CD14-positive monocyte (primary cell): ENCODE measurements around the gene MAPK13. TPM values are rescaled to one million over a fixed set of nuclear protein-coding genes. Genes with fewer than 3 reads are reported as not detected.
"Not testable (repeated sequence)": the region's sequence is repeated elsewhere in the genome, so short reads cannot be mapped to it uniquely, and the experiment has no call there.

Source experiments
- DNase-seq, 3 donors: peaks; one replicate each; pipeline ENCODE4 v3.0.0-alpha.2; 2011 to 2022
- H2AFZ ChIP-seq: 2 replicates; pipeline ENCODE4 v1.6.0; 2012; ENCODE audit warnings: mild to moderate bottlenecking, low read depth, low read length, inconsistent platforms; ENCODE audit not compliant: insufficient read depth, poor library complexity, severe bottlenecking
- H3K27ac ChIP-seq, 2 donors: 1 replicate in 1 of 2; 2 replicates in 1 of 2; pipeline ENCODE4 v1.5.1; 2012 to 2013; ENCODE audit warnings: low read length in 2 of 2, control low read depth in 1 of 2, inconsistent platforms in 1 of 2, low read depth in 1 of 2, mild to moderate bottlenecking in 1 of 2
- H3K27me3 ChIP-seq, 2 donors: one replicate each; pipeline versions ENCODE4 v1.6.0 to v1.6.1; 2011 to 2013; ENCODE audit warnings: low read length in 2 of 2; ENCODE audit not compliant: control insufficient read depth in 2 of 2, insufficient read depth in 2 of 2
- H3K36me3 ChIP-seq, 2 donors: replicated peaks in 1 of 2; 1 replicate in 1 of 2; 2 replicates in 1 of 2; pipeline versions ENCODE4 v1.5.1 to v1.6.1; 2012 to 2013; ENCODE audit warnings: low read length in 2 of 2, control low read depth in 1 of 2, inconsistent platforms in 1 of 2, mild to moderate bottlenecking in 1 of 2; ENCODE audit not compliant: insufficient read depth in 2 of 2, control insufficient read depth in 1 of 2
- H3K4me1 ChIP-seq, 2 donors: 1 replicate in 1 of 2; 2 replicates in 1 of 2; pipeline versions ENCODE4 v1.5.1 to v1.6.1; 2012 to 2013; ENCODE audit warnings: low read length in 2 of 2, control low read depth in 1 of 2, inconsistent platforms in 1 of 2, mild to moderate bottlenecking in 1 of 2, moderate library complexity in 1 of 2; ENCODE audit not compliant: insufficient read depth in 2 of 2, control insufficient read depth in 1 of 2
- H3K4me2 ChIP-seq: replicated peaks from 2 replicates; pipeline ENCODE3; 2012; ENCODE audit warnings: low read length, moderate library complexity, mild to moderate bottlenecking; ENCODE audit not compliant: poor library complexity, severe bottlenecking; ENCODE audit errors: extremely low read depth
- H3K4me3 ChIP-seq, 3 experiments: fragments of 200-600 bp in 1 of 3; sonication (generic) in 1 of 3; replicated peaks in 1 of 3; 1 replicate in 2 of 3; 2 replicates in 1 of 3; pipeline ENCODE4 v1.5.1; 2011 to 2013; ENCODE audit warnings: low read length in 3 of 3, mild to moderate bottlenecking in 3 of 3, control low read depth in 2 of 3, low read depth in 2 of 3, inconsistent platforms in 1 of 3, moderate library complexity in 1 of 3
- H3K79me2 ChIP-seq: 2 replicates; pipeline ENCODE4 v1.6.0; 2012; ENCODE audit warnings: mild to moderate bottlenecking, control low read depth, inconsistent platforms, low read length, moderate library complexity; ENCODE audit not compliant: insufficient read depth
- H3K9ac ChIP-seq: 2 replicates; pipeline ENCODE4 v1.6.0; 2017; ENCODE audit warnings: low read length, mild to moderate bottlenecking; ENCODE audit not compliant: insufficient read depth, poor library complexity, severe bottlenecking
- H3K9me3 ChIP-seq, 2 donors: replicated peaks in 1 of 2; 1 replicate in 1 of 2; 2 replicates in 1 of 2; pipeline versions ENCODE4 v1.5.1 to v1.6.1; 2012 to 2013; ENCODE audit warnings: low read length in 2 of 2, control low read depth in 1 of 2; ENCODE audit not compliant: control insufficient read depth in 1 of 2, insufficient read depth in 1 of 2
- H4K20me1 ChIP-seq: 2 replicates; pipeline ENCODE4 v1.6.0; 2012; ENCODE audit warnings: mild to moderate bottlenecking, low read length, control low read depth, moderate library complexity; ENCODE audit not compliant: insufficient read depth
- H3K27ac Mint-ChIP-seq, 7 donors: one replicate each; pipeline ENCODE4 v1.8.0; 2020; ENCODE audit warnings: mild to moderate bottlenecking in 7 of 7, mixed read lengths in 7 of 7, moderate library complexity in 6 of 7, inconsistent platforms in 2 of 7
- H3K27me3 Mint-ChIP-seq, 3 donors: one replicate each; pipeline ENCODE4 v1.8.0; 2021 to 2022; ENCODE audit warnings: low read depth in 3 of 3, mild to moderate bottlenecking in 3 of 3, mixed read lengths in 3 of 3, moderate library complexity in 3 of 3, inconsistent platforms in 1 of 3
- H3K36me3 Mint-ChIP-seq, 2 donors: one replicate each; pipeline ENCODE4 v1.8.0; 2020; ENCODE audit warnings: mixed read lengths in 2 of 2, inconsistent platforms in 1 of 2, mild to moderate bottlenecking in 1 of 2
- H3K4me1 Mint-ChIP-seq: one replicate; pipeline ENCODE4 v1.8.0; 2020; ENCODE audit warnings: mild to moderate bottlenecking, mixed read lengths
- H3K4me3 Mint-ChIP-seq, 2 donors: one replicate each; pipeline ENCODE4 v1.8.0; 2020; ENCODE audit warnings: mild to moderate bottlenecking in 2 of 2, mixed read lengths in 2 of 2, moderate library complexity in 1 of 2
- H3K9me3 Mint-ChIP-seq, 7 donors: one replicate each; pipeline ENCODE4 v1.8.0; 2020 to 2022; ENCODE audit warnings: mixed read lengths in 7 of 7, mild to moderate bottlenecking in 6 of 7, moderate library complexity in 6 of 7, inconsistent platforms in 2 of 7
- CTCF ChIP-seq: fragments of 200-600 bp; IDR thresholded peaks from one replicate; pipeline ENCODE4 v1.8.0; 2022; ENCODE audit warnings: antibody characterized with exemption, mild to moderate bottlenecking
- WGBS: methylation state at CpG from one replicate; pipeline ENCODE4 v1.1.5; 2013; ENCODE audit warnings: missing lambda C conversion rate; ENCODE audit not compliant: insufficient coverage; 5-methylcytosine and 5-hydroxymethylcytosine counted together
- intact Hi-C, 2 donors: fragments of 100-400 bp; cut with micrococcal nuclease; formaldehyde crosslinking; loops; one replicate each; pipeline versions ENCODE4 v1.15.0 to v1.15.1; 2023
- polyA plus RNA-seq, 3 donors: library from polyadenylated mRNA; depleted of rRNA in 1 of 3; unstranded in 2 of 3; stranded (reverse) in 1 of 3; fragments of 300-500 nt in 2 of 3; fragments of >200 nt in 1 of 3; fragmentation: Illumina TruSeq in 2 of 3; gene quantifications; 1 replicate in 2 of 3; 2 replicates in 1 of 3; pipeline ENCODE4 v1.2.3, GENCODE V29; 2012 to 2021

The MAPK13 gene
- polyA plus RNA-seq, 3 donors: 0.88 to 9.8 (median 2.4) TPM

- H3K27ac Mint-ChIP-seq: peak overlapping the region in 5 of 7 donors; percentile 21 to 96 (median 54)
- Histone ChIP-seq H2AFZ (no peak overlapping the region), H3K4me1 (peaks cover 52 to 64% of the 10 kb centered on the region in 2 donors), H3K9me3 (peaks cover 0 to 4% of the 10 kb centered on the region in 2 donors), H3K27ac (no peak overlapping the region), H3K36me3 (no peaks in the 10 kb centered on the region), H3K4me2 (no peak overlapping the region), H3K4me3 (no peak overlapping the region), H3K9ac (no peak overlapping the region), H3K79me2 (no peaks in the 10 kb centered on the region), H4K20me1 (no peaks in the 10 kb centered on the region), H3K27me3 (peaks cover 0 to 5% of the 10 kb centered on the region in 2 donors)
- peaks cover 14 to 23% (median 16%) of the 10 kb centered on the region in 3 donors for H3K27me3 Mint-ChIP-seq
- peaks cover 68% of the 10 kb centered on the region for H3K4me1 Mint-ChIP-seq
- H3K4me3 Mint-ChIP-seq: peak overlapping the region in 1 of 2 donors; percentile 6
- TF ChIP-seq CTCF: no peak
- peaks cover 0 to 6% (median 1%) of the 10 kb centered on the region in 7 donors for H3K9me3 Mint-ChIP-seq
- intact Hi-C loops: loop anchor here in 1 of 2 donors (5.0 to 10.0 kb wide), 2 partner anchors 169 to 236 kb away; no protein-coding TSS in a partner anchor
- WGBS: 93% methylated on average over 3 of the region's 3 CpGs
- H3K36me3 Mint-ChIP-seq: peaks cover 4 to 19% of the 10 kb centered on the region in 2 donors
- DNase-seq: no peak
Measured at GRCh38 chr6:36128793-36129192, 1.5 kb upstream of the MAPK13 start.

- H3K4me2 ChIP-seq, H3K4me3 ChIP-seq, H2AFZ ChIP-seq, H3K9ac ChIP-seq, H3K36me3 ChIP-seq, H3K9me3 Mint-ChIP-seq, H3K79me2 ChIP-seq, H4K20me1 ChIP-seq, H3K27me3 ChIP-seq, H3K27ac ChIP-seq, H3K9me3 ChIP-seq, DNase-seq: not testable (repeated sequence)
- Mint-ChIP-seq H3K27me3 (peaks cover 14 to 23% (median 16%) of the 10 kb centered on the region in 3 donors), H3K4me1 (peaks cover 64% of the 10 kb centered on the region), H3K4me3 (peak overlapping the region in 1 of 2 donors; percentile 46), H3K36me3 (peaks cover 4 to 20% of the 10 kb centered on the region in 2 donors), H3K27ac (peak overlapping the region in 3 of 7 donors; percentile 40 to 69 (median 52))
- H3K4me1 ChIP-seq: peaks cover 48 to 60% of the 10 kb centered on the region in 2 donors
- intact Hi-C loops: loop anchor here in 1 of 2 donors (5.0 to 10.0 kb wide), 2 partner anchors 168 to 235 kb away; no protein-coding TSS in a partner anchor
- WGBS: 94% methylated on average over 6 of the region's 16 CpGs
Measured at GRCh38 chr6:36129334-36129733, 979 bp upstream of the MAPK13 start.
